ENCODE results near the gene SCTR.
A peak's percentile ranks its signal among the peaks of the same experiment; 100 is the strongest.

Gene SCTR

DNA sequence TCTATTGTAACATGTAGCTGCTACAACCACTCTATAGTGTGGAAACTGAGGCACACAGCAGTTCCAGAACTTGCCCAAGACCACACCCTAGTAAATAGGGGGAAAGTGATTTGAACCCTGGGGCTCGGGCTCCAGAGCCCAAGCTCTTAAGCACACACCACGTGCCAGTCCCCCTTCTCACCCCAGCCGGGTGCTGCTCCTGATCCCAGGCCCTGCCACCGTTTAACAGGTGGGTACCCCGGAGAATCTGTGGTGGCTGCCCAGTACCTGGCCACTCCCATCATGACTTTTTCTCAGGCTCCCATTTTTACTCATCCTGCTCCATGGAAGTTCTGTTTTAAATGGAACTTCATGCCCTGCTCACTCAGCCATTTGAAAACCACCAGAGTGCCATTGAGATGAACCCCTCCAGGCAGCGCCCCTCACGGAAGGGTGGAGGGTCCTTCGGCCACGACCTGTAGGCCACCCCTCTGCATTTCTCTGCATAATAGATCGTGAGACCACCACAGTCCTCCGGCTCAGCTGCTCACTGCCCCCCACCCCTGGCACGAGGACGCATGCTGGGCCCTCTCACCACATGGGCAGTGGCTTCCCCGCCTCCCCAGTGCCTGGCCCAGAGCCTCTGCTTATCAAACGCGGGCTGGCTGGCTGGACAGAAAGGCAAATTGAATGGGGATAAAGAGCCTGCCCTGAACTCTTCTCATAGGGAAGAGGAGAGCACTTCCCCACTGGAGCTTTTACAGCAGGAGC is 50.5 kb downstream of the SCTR start:
- peak; percentile 20 for DNase-seq

DNA sequence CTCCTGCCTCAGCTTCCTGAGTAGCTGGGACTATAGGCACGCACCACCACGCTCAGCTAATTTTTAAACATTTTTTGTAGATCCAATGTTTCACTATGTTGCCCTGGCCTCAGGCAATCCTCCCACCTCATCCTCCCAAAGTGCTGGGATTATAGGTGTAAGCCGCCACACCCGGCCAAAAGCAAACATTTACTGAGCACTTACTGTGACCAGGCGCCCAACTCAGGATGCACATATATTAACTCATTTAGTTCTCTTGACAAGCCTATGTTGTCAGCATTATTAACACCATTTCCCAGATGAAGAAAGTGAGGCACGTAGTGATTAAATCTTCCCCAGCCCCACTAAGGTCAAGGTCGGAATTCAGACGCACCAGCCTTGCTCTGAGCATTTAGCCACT is 51.5 kb downstream of the SCTR start:
- DNase-seq = peak; percentile 18

DNA sequence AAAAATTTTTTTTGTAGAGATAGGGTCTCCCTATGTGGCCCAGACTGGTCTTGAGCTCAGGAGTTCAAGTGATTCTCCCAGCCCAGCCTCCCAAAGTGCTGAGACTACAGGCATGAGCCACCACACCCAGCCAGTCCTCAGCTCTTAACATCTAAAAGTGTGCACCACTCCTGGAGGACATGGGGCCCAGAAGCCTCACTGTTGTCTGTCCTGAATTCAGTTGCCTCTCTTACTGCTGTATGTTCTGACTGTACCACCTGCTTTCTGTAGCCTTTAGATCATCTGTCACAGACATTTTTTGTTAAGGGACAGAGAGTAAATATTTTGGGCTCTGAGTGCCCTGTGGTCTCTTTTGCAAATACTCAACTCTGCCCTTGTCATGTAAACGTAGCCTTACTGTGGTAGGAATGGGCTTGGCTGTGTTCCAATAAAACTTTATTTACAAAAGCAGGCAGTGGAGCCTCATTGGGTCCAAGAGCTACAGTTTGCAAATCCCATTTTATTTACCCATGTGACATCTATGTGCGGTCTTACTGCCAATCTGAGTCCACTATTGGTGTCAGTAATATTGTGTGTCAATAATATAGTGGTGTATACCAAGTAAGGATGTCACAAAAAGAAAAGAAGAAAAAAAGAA is 54.5 kb downstream of the SCTR start:
- no peak for DNase-seq

- DNase-seq = peak; percentile 23
Observed at GRCh38 chr2:119469131-119469530, 55.2 kb downstream of the SCTR start.

DNA sequence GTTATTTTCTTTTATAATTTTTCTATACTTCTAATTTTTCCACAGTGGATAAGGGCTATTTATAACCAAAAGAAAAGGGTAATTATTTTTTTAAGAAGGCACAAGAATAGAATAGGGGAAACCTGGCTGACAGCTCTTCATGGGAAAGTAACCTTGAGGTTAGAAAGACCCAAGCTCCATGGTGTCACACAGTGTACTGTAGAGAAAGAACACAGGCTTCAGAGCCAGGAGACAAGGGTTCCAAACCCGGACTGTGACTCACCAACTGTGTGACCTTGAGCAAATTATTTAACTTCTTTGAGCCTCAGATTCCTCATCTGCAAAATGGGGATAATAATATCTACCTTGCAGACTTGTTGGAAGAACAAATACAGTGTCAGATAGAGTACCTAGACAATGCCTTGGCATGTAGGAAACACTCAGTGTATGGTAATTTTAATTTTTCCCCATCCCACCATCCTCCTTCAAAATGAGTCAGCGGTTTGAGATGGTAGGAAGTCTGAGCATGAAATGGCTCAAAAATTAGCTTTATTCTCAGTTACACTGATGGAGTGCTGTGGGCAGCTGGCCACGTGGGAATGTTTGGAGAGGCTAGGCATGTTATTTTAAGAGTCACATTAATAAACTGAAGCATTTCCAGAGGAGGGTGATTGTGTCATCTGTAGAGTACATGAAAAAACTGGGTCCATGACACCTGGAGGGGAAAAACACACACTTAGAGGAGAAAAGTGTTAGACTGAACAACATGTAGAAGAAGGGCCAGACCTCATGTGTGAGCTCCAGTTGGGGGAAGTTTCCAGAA is 55.9 kb downstream of the SCTR start:
- no peak for DNase-seq

GRCh38 chr2:119466373-119466772 is 57.9 kb downstream of the SCTR start:
- no peak for DNase-seq

DNA sequence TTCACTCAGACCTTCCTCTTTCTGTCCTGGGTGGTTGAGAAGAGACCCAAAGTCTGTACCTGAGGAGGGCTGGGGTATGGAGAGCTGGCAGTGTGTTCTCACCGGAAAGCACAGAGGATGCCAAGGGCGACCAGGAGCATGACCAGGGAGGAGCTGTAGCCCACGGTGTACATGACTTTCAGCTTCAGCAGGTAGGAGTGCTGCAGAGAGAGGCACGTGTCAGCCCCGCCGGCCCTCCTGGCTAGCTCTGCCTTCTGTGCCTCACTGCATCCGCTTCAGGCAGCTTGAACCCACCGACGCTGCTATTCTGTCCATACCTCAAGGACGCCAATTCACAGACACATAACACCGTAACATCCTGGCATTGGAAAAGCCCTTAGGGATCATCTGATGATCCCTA is 58.6 kb downstream of the SCTR start:
- DNase-seq = no peak

DNA sequence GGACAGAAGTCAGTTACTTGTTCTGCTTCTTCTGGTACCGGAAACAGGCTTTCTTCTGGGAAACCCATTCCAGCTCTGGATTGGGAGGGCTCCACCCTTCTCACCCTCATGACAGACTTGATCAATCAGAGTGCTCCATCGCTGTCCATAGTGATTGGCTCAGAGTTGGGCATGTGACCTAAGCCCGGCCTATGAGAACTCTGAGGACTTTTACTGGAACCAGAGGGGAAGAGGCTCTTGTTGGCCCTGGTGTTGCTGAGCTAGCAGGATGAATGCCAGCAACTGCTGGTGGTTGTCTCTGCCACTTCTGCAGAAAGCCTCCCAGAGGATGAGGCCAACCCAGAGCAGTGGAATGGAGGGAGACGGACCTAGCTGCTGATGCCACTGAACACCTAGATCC is 59.3 kb downstream of the SCTR start:
- no peak for DNase-seq

GRCh38 chr2:119463990-119464389 is 60.3 kb downstream of the SCTR start:
- DNase-seq = no peak

- DNase-seq = no peak
Observed at GRCh38 chr2:119463136-119463535, 61.1 kb downstream of the SCTR start.

GRCh38 chr2:119462574-119462973 is 61.7 kb downstream of the SCTR start:
- DNase-seq = no peak

GRCh38 chr2:119461811-119462210 is 62.5 kb downstream of the SCTR start:
- DNase-seq = no peak

DNA sequence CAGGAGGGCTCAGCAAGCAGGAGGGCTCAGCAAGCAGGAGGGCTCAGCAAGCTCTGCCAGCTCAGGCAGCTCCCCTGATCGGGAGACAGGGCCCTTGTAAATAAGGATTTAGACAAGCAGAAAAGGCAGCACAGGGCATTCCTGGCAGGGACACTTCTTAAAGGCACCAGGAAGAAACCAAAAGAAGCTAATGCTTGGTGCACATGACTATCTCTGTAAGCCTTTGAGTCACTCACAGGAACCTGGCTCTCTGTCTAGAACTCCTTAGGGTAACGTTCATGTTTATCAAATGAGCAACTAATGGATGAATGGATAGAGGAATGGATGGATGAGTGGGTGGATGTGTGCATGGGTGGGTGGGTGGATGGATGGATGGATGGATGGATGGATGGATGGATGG is 64.2 kb downstream of the SCTR start:
- DNase-seq = no peak

GRCh38 chr2:119455066-119455718 is 69.1 kb downstream of the SCTR start:
- DNase-seq = no peak

DNA sequence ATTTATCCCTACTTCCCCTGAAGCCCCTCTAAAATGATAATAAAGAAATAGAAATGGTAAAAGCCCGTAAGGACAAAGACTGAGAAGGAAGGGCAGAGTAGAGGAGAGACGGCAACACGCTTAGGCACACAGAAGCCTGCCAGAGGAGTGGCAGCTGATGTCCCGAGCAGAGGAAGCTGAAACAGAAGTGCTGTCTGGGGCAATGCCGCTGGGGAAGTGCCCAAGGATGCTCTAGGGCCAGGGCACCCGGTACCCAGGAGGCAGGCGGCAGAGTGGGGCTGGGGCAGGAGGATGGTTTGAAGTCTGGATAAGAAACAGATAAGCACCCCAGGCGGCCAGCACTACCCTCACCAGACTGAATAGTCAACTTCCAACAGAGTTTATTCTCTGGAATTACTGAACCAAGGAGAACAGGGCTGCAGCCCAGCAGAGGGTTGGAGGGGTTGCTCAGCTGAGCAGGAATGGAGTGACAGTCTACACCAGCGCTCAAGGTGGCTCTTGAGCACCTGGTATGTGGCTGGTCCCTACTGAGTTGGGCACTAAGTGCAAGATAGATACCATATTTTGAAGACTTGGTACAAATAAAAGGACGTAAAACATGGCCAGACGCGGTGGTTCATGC is 70.2 kb downstream of the SCTR start:
- no peak for DNase-seq

GRCh38 chr2:119451336-119452050 is 72.8 kb downstream of the SCTR start:
- DNase-seq = no peak

- DNase-seq = no peak
Observed at GRCh38 chr2:119449521-119449920, 74.8 kb downstream of the SCTR start.

DNA sequence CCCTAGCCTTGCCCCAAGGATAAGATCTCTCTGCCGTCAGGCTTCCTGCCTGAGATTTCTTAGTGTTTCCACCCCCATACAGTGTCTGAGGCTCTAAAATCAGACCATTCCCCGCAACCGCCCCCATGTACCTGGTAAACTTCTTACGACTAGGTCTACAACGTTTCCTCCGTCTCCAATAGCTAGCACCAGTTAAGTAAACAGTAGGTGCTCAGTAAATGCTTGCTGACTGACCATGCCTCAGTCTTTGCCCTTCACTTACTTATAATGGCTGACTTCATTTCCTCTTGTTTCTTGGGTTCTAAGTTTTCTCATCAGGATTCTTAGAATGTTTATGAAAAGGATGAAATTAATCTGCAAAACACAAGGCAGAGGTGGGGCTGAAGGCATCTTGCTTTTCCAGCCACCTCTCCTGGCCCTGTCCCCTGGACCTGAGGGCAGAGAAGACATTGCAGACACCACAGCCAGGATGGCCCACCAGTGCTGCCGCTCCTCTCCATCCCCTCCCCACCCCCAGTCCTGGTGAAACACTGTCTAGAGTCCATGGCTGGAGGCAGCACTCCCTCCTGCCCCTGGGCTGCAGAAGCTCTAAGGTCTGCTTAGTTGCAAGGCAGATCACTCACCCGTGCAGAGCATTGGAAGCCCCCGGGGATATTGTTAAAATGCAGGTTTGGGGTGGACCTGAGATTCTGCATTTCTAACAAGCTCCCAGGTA is 75.7 kb downstream of the SCTR start:
- no peak for DNase-seq

DNA sequence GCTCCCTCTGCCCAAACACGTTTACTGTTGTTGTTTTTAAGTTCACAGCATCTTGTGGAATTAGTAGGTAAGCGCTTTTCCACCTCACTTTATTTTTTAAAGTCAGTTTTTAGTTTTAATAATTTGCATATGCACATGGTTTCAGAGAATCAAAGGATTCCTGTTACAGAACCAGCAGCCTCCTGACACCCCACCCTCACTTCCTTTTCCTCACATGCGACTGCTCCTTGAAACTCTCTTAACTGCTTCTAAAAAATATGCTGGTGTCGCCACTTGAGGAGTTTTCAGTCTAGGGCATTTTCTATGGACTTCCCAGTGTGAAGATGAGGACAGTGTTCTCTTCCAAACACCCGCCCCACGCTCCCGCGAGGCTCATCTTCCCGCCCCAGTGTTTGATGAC is 78.2 kb downstream of the SCTR start:
- no peak for DNase-seq

DNA sequence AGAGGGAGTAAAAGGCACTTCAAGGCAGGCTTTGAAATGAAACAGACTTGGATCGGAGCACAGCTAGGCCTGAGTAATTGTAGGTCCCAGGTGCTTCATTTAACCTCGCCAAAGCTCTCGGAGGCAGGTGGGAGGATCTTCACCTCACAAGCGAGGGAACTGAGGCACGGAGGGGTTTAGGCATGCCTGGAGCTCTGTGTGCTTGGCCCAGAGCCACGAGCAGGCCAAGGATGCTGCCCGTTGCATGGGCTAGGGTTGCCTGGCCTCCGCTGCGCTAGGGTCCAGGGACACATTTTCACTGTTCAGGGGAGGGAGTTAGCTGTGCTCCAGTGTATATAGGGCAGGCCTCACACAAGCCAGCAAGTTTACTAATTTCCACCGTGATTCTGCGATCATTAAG is 81.4 kb downstream of the SCTR start:
- DNase-seq = no peak

- DNase-seq = no peak
Observed at GRCh38 chr2:119442226-119442619, 82.1 kb downstream of the SCTR start.

Measured in right forelimb (tissue), 1 donor.